Caco-2 (cell line): ENCODE measurements around the gene CCDC91. TPM values are rescaled to one million over a fixed set of nuclear protein-coding genes. Genes with fewer than 3 reads are reported as not detected.

ENCODE experiments used
- BruUV-seq: library from RNA; stranded (reverse); fragments of 400-500 nt; replicated peaks from 2 replicates; lab custom pipeline; 2021; lab: Mats Ljungman, UMichigan
- CTCF ChIA-PET: fragments of 300-600 bp; sonication (Branson Sonifier 250); formaldehyde crosslinking; loops from one replicate; lab custom pipeline; 2022; ENCODE audit warnings: antibody characterized with exemption; lab: Charles Lee
- POLR2A ChIA-PET: fragments of 300-600 bp; sonication (Branson Sonifier 250); formaldehyde crosslinking; loops from one replicate; lab custom pipeline; 2022; ENCODE audit warnings: antibody characterized with exemption; lab: Charles Lee
- DNase-seq, 2 experiments: peaks; one replicate each; pipeline versions ENCODE4 v3.0.0 to v3.0.0-alpha.2; 2020 to 2022
- H3K27me3 ChIP-seq: replicated peaks from 2 replicates; pipeline ENCODE4 v1.6.0; 2011; ENCODE audit warnings: low read length; ENCODE audit not compliant: control insufficient read depth, insufficient read depth
- H3K36me3 ChIP-seq: 2 replicates; pipeline ENCODE4 v1.5.1; 2011; ENCODE audit warnings: low read length; ENCODE audit not compliant: control insufficient read depth, insufficient read depth
- H3K4me1 ChIP-seq: fragments of 250-450 bp; sonication (Bioruptor Pico); 2 replicates; pipeline ENCODE4 v1.5.1; 2020; ENCODE audit warnings: mild to moderate bottlenecking
- H3K4me3 ChIP-seq: 2 replicates; pipeline ENCODE4 v1.5.1; 2011; ENCODE audit warnings: low read depth, mild to moderate bottlenecking, control low read depth, low read length
- H3K9me3 ChIP-seq: fragments of 250-450 bp; sonication (Bioruptor Pico); 2 replicates; pipeline ENCODE4 v1.5.1; 2020; ENCODE audit warnings: mild to moderate bottlenecking, moderate library complexity
- H3K27ac Mint-ChIP-seq: one replicate; pipeline ENCODE4 v1.8.0; 2022; ENCODE audit warnings: mixed read lengths; ENCODE audit not compliant: unreplicated experiment
- H3K27me3 Mint-ChIP-seq: one replicate; pipeline ENCODE4 v1.8.0; 2022; ENCODE audit warnings: mixed read lengths; ENCODE audit not compliant: insufficient read depth, unreplicated experiment
- H3K36me3 Mint-ChIP-seq: one replicate; pipeline ENCODE4 v1.8.0; 2022; ENCODE audit warnings: mild to moderate bottlenecking, mixed read lengths; ENCODE audit not compliant: insufficient read depth, unreplicated experiment
- H3K4me1 Mint-ChIP-seq: one replicate; pipeline ENCODE4 v1.8.0; 2022; ENCODE audit warnings: low read depth, mixed read lengths; ENCODE audit not compliant: unreplicated experiment
- H3K4me3 Mint-ChIP-seq: one replicate; pipeline ENCODE4 v1.8.0; 2022; ENCODE audit warnings: mild to moderate bottlenecking, moderate library complexity, mixed read lengths; ENCODE audit not compliant: unreplicated experiment
- H3K9me3 Mint-ChIP-seq: one replicate; pipeline ENCODE4 v1.8.0; 2022; ENCODE audit warnings: mixed read lengths; ENCODE audit not compliant: unreplicated experiment
- CTCF ChIP-seq, 2 experiments: fragments of 200-600 bp in 1 of 2; IDR thresholded peaks; 1 replicate in 1 of 2; 2 replicates in 1 of 2; pipeline versions ENCODE4 v1.5.1 to v1.8.0; 2011 to 2022; ENCODE audit warnings: antibody characterized with exemption in 1 of 2, control low read depth in 1 of 2, inconsistent platforms in 1 of 2, low read depth in 1 of 2, low read length in 1 of 2, mild to moderate bottlenecking in 1 of 2, moderate library complexity in 1 of 2; ENCODE audit not compliant: insufficient read depth in 1 of 2, severe bottlenecking in 1 of 2, unreplicated experiment in 1 of 2
- intact Hi-C: fragments of 100-400 bp; cut with micrococcal nuclease; formaldehyde crosslinking; loops from one replicate; pipeline ENCODE4 v1.10.0; 2022; ENCODE audit not compliant: unreplicated experiment
- total RNA-seq: library from RNA; stranded (reverse); gene quantifications from 2 replicates; pipeline ENCODE4 v1.2.3, GENCODE V29; 2022

Gene CCDC91
- total RNA-seq, 1 experiment from 2014 or later, result 21.6 TPM

GRCh38 chr12:28583701-28584261 is 393.5 kb downstream of the CCDC91 start:
- H3K36me3 ChIP-seq, result no peaks in the 10 kb centered on the region
- DNase-seq, result no peak
- no peaks in the 10 kb centered on the region for H3K36me3 Mint-ChIP-seq
- TF ChIP-seq CTCF (IDR thresholded peaks at IDR 0.05; ENCODE audit: insufficient read depth in 1 of 2, low read depth in 1 of 2, low read length in 1 of 2, severe bottlenecking in 1 of 2, unreplicated experiment in 1 of 2), result peak in 1 of 2 experiments; percentile 30
- no peak overlapping the region for H3K4me3 Mint-ChIP-seq
- CTCF ChIA-PET, result no interaction called here
- intact Hi-C loops, result no loop called here
- no peaks in the 10 kb centered on the region for H3K27me3 Mint-ChIP-seq
- H3K4me1 Mint-ChIP-seq, result no peaks in the 10 kb centered on the region
- H3K9me3 ChIP-seq, result no peaks in the 10 kb centered on the region
- no TSS peak for BruUV-seq
- H3K9me3 Mint-ChIP-seq, result no peaks in the 10 kb centered on the region
- no peaks in the 10 kb centered on the region for H3K27me3 ChIP-seq
- peaks cover 7% of the 10 kb centered on the region for H3K4me1 ChIP-seq
- H3K27ac Mint-ChIP-seq, result no peak overlapping the region
- no peak overlapping the region for H3K4me3 ChIP-seq
- POLR2A ChIA-PET, result no interaction called here

- DNase-seq, result no peak
- no peak overlapping the region for H3K4me3 ChIP-seq
- no peaks in the 10 kb centered on the region for H3K4me1 Mint-ChIP-seq
- H3K4me1 ChIP-seq, result no peaks in the 10 kb centered on the region
- no peaks in the 10 kb centered on the region for H3K9me3 Mint-ChIP-seq
- TF ChIP-seq CTCF (IDR thresholded peaks at IDR 0.05; ENCODE audit: insufficient read depth in 1 of 2, low read depth in 1 of 2, low read length in 1 of 2, severe bottlenecking in 1 of 2, unreplicated experiment in 1 of 2), result no peak
- intact Hi-C loops, result no loop called here
- no peaks in the 10 kb centered on the region for H3K9me3 ChIP-seq
- no peaks in the 10 kb centered on the region for H3K27me3 Mint-ChIP-seq
- H3K27me3 ChIP-seq, result no peaks in the 10 kb centered on the region
- no TSS peak for BruUV-seq
- H3K36me3 ChIP-seq, result no peaks in the 10 kb centered on the region
- CTCF ChIA-PET, result interaction anchor here (0.6 kb wide), 1 partner anchor 390 kb away, joined by 3 read pairs; no protein-coding TSS in a partner anchor
- no peak overlapping the region for H3K4me3 Mint-ChIP-seq
- no peak overlapping the region for H3K27ac Mint-ChIP-seq
- no peaks in the 10 kb centered on the region for H3K36me3 Mint-ChIP-seq
- POLR2A ChIA-PET, result no interaction called here
These were observed 394.9 kb downstream of the CCDC91 start for GRCh38 chr12:28585146-28585545.

GRCh38 chr12:28586481-28586880 is 396.2 kb downstream of the CCDC91 start:
- no peaks in the 10 kb centered on the region for H3K36me3 ChIP-seq
- H3K9me3 Mint-ChIP-seq, result peaks cover 1% of the 10 kb centered on the region
- H3K27ac Mint-ChIP-seq, result no peak overlapping the region
- no peak overlapping the region for H3K4me3 Mint-ChIP-seq
- ChIA-PET POLR2A (no interaction called here), CTCF (no interaction called here)
- no TSS peak for BruUV-seq
- no peaks in the 10 kb centered on the region for H3K36me3 Mint-ChIP-seq
- H3K4me1 ChIP-seq, result no peaks in the 10 kb centered on the region
- no peaks in the 10 kb centered on the region for H3K27me3 Mint-ChIP-seq
- H3K9me3 ChIP-seq, result no peaks in the 10 kb centered on the region
- no peaks in the 10 kb centered on the region for H3K27me3 ChIP-seq
- no peak overlapping the region for H3K4me3 ChIP-seq
- TF ChIP-seq CTCF (IDR thresholded peaks at IDR 0.05; ENCODE audit: insufficient read depth in 1 of 2, low read depth in 1 of 2, low read length in 1 of 2, severe bottlenecking in 1 of 2, unreplicated experiment in 1 of 2), result no peak
- no peaks in the 10 kb centered on the region for H3K4me1 Mint-ChIP-seq
- no peak for DNase-seq
- intact Hi-C loops, result no loop called here
